HL-60 (cell line): ENCODE data around the gene SPINK8.

Experiments used
- GABPA ChIP-seq: IDR thresholded peaks from 2 replicates; pipeline ENCODE4 v1.6.1; 2012; ENCODE audit warnings: low read depth
- POLR2AphosphoS5 ChIP-seq: IDR thresholded peaks from 2 replicates; pipeline ENCODE4 v1.6.1; 2012; ENCODE audit warnings: low read depth
- SPI1 ChIP-seq: IDR thresholded peaks from 2 replicates; pipeline ENCODE4 v1.6.1; 2012; ENCODE audit warnings: low read depth, mild to moderate bottlenecking, borderline replicate concordance
- TF ChIP-seq, protein P1 (sequence below): IDR thresholded peaks from one replicate; pipeline ENCODE4 v1.5.1; 2011; ENCODE audit warnings: low read length, control low read depth, inconsistent platforms; ENCODE audit not compliant: insufficient read depth
- TF ChIP-seq, protein P2 (sequence below): IDR thresholded peaks from 2 replicates; pipeline ENCODE4 v1.6.1; 2012; ENCODE audit warnings: low read depth; ENCODE audit not compliant: insufficient replicate concordance

DNA sequence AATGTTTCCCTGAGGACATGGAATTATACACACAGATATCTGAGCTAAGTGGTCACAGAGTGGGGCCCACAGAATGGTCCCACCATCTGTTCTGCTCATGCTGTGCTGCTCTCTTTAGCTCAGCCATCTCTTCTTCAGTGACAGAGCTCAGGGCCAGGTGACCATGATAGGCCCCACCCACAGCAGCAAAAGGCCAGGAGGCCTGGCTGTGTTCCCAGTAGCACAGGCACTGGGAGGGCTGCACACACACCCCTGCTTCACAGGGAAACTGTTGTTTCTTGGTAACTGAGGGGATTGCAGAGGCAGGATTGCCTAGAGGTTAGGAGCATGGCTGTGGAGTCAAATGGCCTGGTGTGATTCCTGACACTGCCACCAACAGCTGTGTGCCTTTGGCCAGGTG is 33.7 kb upstream of the SPINK8 start:
- TF ChIP-seq, protein P1, sequence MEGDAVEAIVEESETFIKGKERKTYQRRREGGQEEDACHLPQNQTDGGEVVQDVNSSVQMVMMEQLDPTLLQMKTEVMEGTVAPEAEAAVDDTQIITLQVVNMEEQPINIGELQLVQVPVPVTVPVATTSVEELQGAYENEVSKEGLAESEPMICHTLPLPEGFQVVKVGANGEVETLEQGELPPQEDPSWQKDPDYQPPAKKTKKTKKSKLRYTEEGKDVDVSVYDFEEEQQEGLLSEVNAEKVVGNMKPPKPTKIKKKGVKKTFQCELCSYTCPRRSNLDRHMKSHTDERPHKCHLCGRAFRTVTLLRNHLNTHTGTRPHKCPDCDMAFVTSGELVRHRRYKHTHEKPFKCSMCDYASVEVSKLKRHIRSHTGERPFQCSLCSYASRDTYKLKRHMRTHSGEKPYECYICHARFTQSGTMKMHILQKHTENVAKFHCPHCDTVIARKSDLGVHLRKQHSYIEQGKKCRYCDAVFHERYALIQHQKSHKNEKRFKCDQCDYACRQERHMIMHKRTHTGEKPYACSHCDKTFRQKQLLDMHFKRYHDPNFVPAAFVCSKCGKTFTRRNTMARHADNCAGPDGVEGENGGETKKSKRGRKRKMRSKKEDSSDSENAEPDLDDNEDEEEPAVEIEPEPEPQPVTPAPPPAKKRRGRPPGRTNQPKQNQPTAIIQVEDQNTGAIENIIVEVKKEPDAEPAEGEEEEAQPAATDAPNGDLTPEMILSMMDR = no peak
- TF ChIP-seq POLR2AphosphoS5 (no peak), GABPA (no peak), SPI1 (no peak)
- TF ChIP-seq, protein P2, sequence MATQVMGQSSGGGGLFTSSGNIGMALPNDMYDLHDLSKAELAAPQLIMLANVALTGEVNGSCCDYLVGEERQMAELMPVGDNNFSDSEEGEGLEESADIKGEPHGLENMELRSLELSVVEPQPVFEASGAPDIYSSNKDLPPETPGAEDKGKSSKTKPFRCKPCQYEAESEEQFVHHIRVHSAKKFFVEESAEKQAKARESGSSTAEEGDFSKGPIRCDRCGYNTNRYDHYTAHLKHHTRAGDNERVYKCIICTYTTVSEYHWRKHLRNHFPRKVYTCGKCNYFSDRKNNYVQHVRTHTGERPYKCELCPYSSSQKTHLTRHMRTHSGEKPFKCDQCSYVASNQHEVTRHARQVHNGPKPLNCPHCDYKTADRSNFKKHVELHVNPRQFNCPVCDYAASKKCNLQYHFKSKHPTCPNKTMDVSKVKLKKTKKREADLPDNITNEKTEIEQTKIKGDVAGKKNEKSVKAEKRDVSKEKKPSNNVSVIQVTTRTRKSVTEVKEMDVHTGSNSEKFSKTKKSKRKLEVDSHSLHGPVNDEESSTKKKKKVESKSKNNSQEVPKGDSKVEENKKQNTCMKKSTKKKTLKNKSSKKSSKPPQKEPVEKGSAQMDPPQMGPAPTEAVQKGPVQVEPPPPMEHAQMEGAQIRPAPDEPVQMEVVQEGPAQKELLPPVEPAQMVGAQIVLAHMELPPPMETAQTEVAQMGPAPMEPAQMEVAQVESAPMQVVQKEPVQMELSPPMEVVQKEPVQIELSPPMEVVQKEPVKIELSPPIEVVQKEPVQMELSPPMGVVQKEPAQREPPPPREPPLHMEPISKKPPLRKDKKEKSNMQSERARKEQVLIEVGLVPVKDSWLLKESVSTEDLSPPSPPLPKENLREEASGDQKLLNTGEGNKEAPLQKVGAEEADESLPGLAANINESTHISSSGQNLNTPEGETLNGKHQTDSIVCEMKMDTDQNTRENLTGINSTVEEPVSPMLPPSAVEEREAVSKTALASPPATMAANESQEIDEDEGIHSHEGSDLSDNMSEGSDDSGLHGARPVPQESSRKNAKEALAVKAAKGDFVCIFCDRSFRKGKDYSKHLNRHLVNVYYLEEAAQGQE = no peak
